ENCODE results near the gene CDKL4.

DNA sequence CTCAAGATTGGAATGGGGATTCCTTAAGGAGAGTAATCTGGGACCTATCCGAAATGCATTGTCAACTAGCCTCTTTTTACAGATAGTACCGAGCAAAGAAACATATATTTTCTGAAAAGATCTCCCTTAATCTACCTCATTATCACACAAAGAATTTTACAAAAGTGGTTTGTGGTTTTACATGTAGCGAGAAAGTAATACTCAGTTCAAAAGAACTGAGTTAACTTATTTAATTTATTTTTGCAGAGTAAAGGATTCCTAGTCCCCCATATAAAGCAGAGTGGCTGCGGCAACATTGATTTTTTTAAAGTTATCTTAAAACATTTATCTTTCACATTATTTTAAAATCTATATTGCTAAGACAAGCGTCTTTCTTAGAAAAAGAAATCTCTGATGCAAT is 107.0 kb downstream of the CDKL4 start:
- no peak for TF ChIP-seq POLR2A (IDR thresholded peaks at IDR 0.05)
- TF ChIP-seq, protein P1, sequence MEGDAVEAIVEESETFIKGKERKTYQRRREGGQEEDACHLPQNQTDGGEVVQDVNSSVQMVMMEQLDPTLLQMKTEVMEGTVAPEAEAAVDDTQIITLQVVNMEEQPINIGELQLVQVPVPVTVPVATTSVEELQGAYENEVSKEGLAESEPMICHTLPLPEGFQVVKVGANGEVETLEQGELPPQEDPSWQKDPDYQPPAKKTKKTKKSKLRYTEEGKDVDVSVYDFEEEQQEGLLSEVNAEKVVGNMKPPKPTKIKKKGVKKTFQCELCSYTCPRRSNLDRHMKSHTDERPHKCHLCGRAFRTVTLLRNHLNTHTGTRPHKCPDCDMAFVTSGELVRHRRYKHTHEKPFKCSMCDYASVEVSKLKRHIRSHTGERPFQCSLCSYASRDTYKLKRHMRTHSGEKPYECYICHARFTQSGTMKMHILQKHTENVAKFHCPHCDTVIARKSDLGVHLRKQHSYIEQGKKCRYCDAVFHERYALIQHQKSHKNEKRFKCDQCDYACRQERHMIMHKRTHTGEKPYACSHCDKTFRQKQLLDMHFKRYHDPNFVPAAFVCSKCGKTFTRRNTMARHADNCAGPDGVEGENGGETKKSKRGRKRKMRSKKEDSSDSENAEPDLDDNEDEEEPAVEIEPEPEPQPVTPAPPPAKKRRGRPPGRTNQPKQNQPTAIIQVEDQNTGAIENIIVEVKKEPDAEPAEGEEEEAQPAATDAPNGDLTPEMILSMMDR (IDR thresholded peaks at IDR 0.05), result no peak

All from suprapubic skin (tissue), 3 donors.